Measurements from ENCODE around the gene VPS33B.

VPS33B gene

DNA sequence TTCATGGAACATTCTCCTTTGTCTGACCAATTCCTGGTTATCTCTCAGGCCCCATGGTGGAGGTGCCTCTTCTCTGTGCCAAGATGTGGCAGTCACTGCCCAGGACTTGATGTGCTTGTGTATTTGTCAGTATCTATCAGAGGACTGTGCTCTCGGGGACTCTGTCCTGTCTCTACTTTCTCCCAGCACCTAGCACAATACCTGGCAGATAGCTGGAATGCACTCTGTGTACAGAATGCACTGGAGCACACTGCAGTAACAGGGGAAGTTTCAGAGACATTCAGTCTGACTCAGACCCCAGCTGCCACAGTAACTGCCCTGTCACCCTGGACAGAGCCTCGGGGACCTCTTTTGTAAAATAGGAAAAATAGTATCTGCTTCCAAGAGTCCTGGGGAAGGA, 43.1 kb upstream of the VPS33B start:
- no peaks in the 10 kb centered on the region for H3F3A ChIP-seq (ENCODE audit: insufficient read depth)

GRCh38 chr15:91061997-91062396, 39.6 kb upstream of the VPS33B start:
- no peak overlapping the region for H3K9ac ChIP-seq (ENCODE audit: low read length)
- H3F3A ChIP-seq (ENCODE audit: insufficient read depth) = no peaks in the 10 kb centered on the region
- no peak overlapping the region for H2AFZ ChIP-seq (ENCODE audit: low read depth, low read length, severe bottlenecking)
- no peaks in the 10 kb centered on the region for H3K9me2 ChIP-seq (replicated peaks; ENCODE audit: insufficient read depth, low read length)
- no peak for TF ChIP-seq EZH2phosphoT487 (conservative IDR thresholded peaks at IDR 0.05; ENCODE audit: low read length)
- TF ChIP-seq, protein P1, sequence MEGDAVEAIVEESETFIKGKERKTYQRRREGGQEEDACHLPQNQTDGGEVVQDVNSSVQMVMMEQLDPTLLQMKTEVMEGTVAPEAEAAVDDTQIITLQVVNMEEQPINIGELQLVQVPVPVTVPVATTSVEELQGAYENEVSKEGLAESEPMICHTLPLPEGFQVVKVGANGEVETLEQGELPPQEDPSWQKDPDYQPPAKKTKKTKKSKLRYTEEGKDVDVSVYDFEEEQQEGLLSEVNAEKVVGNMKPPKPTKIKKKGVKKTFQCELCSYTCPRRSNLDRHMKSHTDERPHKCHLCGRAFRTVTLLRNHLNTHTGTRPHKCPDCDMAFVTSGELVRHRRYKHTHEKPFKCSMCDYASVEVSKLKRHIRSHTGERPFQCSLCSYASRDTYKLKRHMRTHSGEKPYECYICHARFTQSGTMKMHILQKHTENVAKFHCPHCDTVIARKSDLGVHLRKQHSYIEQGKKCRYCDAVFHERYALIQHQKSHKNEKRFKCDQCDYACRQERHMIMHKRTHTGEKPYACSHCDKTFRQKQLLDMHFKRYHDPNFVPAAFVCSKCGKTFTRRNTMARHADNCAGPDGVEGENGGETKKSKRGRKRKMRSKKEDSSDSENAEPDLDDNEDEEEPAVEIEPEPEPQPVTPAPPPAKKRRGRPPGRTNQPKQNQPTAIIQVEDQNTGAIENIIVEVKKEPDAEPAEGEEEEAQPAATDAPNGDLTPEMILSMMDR (IDR thresholded peaks at IDR 0.05; ENCODE audit: insufficient read depth, low read length, poor library complexity, severe bottlenecking) = no peak
- H3K9me3 ChIP-seq (ENCODE audit: insufficient read depth, low read length) = no peaks in the 10 kb centered on the region
- H3K4me3 ChIP-seq (ENCODE audit: insufficient read depth, low read length, poor library complexity, severe bottlenecking) = no peak overlapping the region
- no peak overlapping the region for H3K4me2 ChIP-seq (ENCODE audit: low read depth, low read length, poor library complexity, severe bottlenecking)
- no peaks in the 10 kb centered on the region for H3K36me3 ChIP-seq (ENCODE audit: low read length)
- no peaks in the 10 kb centered on the region for H3K27me3 ChIP-seq (ENCODE audit: low read length)
- H3K27ac ChIP-seq (ENCODE audit: low read depth, low read length) = no peak overlapping the region
- no peaks in the 10 kb centered on the region for H4K20me1 ChIP-seq (ENCODE audit: low read depth, low read length)
- no peaks in the 10 kb centered on the region for H3K79me2 ChIP-seq (ENCODE audit: insufficient read depth, low read length)

More for the DNA sequence above, 43.1 kb upstream of the VPS33B start:
- Histone ChIP-seq H3K9me2 (replicated peaks; ENCODE audit: insufficient read depth, low read length) (no peaks in the 10 kb centered on the region), H4K20me1 (ENCODE audit: low read depth, low read length) (no peaks in the 10 kb centered on the region), H3K4me2 (ENCODE audit: low read depth, low read length, poor library complexity, severe bottlenecking) (no peak overlapping the region), H2AFZ (ENCODE audit: low read depth, low read length, severe bottlenecking) (no peak overlapping the region), H3K79me2 (ENCODE audit: insufficient read depth, low read length) (no peaks in the 10 kb centered on the region), H3K9ac (ENCODE audit: low read length) (no peak overlapping the region), H3K27ac (ENCODE audit: low read depth, low read length) (no peak overlapping the region), H3K9me3 (ENCODE audit: insufficient read depth, low read length) (no peaks in the 10 kb centered on the region), H3K36me3 (ENCODE audit: low read length) (no peaks in the 10 kb centered on the region), H3K4me3 (ENCODE audit: insufficient read depth, low read length, poor library complexity, severe bottlenecking) (no peak overlapping the region), H3K27me3 (ENCODE audit: low read length) (no peaks in the 10 kb centered on the region)
- TF ChIP-seq, protein P1 (IDR thresholded peaks at IDR 0.05; ENCODE audit: insufficient read depth, low read length, poor library complexity, severe bottlenecking) = no peak
- TF ChIP-seq EZH2phosphoT487 (conservative IDR thresholded peaks at IDR 0.05; ENCODE audit: low read length) = no peak

DNA sequence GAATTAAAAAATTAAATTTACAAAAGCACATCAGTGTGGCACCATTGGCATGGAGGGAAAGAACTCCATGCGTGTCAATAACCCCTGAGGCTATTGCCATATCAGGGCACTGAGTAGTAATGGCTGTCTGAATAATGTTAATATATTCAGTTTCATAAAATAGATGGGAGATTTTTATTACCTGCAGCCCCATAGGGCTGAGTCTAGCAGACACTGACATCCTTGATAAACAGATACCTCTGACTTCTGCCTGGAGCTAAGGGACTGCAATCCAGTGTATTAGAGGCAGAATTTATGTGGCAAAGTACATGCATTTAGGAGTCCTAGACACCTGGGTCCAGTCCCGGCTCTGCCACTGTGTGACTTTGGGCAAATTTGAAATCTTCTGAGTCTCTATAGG, 38.8 kb upstream of the VPS33B start:
- H3K36me3 ChIP-seq (ENCODE audit: low read length) = no peaks in the 10 kb centered on the region
- TF ChIP-seq EZH2phosphoT487 (conservative IDR thresholded peaks at IDR 0.05; ENCODE audit: low read length) = no peak
- TF ChIP-seq, protein P1 (IDR thresholded peaks at IDR 0.05; ENCODE audit: insufficient read depth, low read length, poor library complexity, severe bottlenecking) = no peak

More for the DNA sequence above, 38.8 kb upstream of the VPS33B start:
- H3K79me2 ChIP-seq (ENCODE audit: insufficient read depth, low read length) = no peaks in the 10 kb centered on the region
- H2AFZ ChIP-seq (ENCODE audit: low read depth, low read length, severe bottlenecking) = no peak overlapping the region
- no peaks in the 10 kb centered on the region for H3K9me2 ChIP-seq (replicated peaks; ENCODE audit: insufficient read depth, low read length)
- H3K9ac ChIP-seq (ENCODE audit: low read length) = no peak overlapping the region
- no peak overlapping the region for H3K4me2 ChIP-seq (ENCODE audit: low read depth, low read length, poor library complexity, severe bottlenecking)
- no peaks in the 10 kb centered on the region for H3K9me3 ChIP-seq (ENCODE audit: insufficient read depth, low read length)
- no peaks in the 10 kb centered on the region for H3F3A ChIP-seq (ENCODE audit: insufficient read depth)
- no peaks in the 10 kb centered on the region for H3K27me3 ChIP-seq (ENCODE audit: low read length)
- H3K4me3 ChIP-seq (ENCODE audit: insufficient read depth, low read length, poor library complexity, severe bottlenecking) = no peak overlapping the region
- H3K27ac ChIP-seq (ENCODE audit: low read depth, low read length) = no peak overlapping the region
- H4K20me1 ChIP-seq (ENCODE audit: low read depth, low read length) = no peaks in the 10 kb centered on the region

Data from SU-DHL-6 (cell line).